ENCODE results near the gene SSBP4.

The SSBP4 gene

DNA sequence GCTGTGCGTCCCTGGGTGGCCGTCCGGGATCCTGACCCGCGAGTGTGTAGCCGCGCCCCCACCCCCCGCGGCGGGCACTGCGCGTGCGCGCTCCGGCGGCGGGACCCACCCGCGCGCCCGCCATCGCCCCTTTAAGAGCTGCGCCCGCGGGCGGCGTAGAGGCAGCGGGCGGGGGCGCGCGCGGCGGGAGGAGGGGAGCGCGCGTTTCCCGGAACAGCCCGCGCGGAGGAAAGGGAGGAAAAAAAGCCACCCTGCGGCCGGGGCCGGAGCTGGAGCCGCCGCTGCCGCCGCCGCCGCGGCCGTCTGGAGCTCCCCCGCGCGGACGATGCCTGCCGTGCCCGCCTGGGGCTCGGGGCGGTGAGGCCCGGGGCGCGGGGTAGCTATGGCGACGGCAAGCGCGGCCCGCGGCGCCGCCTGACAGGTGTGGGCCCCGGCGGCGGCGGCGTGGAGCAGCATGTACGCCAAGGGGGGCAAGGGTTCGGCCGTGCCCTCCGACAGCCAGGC lies at the start of gene SSBP4:
Gene SSBP4 (plus strand): TSS at position 204 of the 504 bp plus-strand sequence. CDS start 251 bp downstream, at position 455.
- no peaks in the 10 kb centered on the region for H4K20me1 ChIP-seq (ENCODE audit: low read depth, low read length)
- no peak for TF ChIP-seq EZH2phosphoT487 (conservative IDR thresholded peaks at IDR 0.05; ENCODE audit: low read length)
- no peak for TF ChIP-seq CTCF (IDR thresholded peaks at IDR 0.05; ENCODE audit: insufficient read depth, low read length, poor library complexity, severe bottlenecking)
- no peak within 1 kb of the TSS for H2AFZ ChIP-seq (ENCODE audit: low read depth, low read length, severe bottlenecking)
- H3K4me2 ChIP-seq (ENCODE audit: low read depth, low read length, poor library complexity, severe bottlenecking) = peak within 1 kb of the TSS; percentile 52
- H3F3A ChIP-seq (ENCODE audit: insufficient read depth) = peaks cover 6% of the 10 kb centered on the region; the same call in 1 of the 2 replicates
- no peaks in the 10 kb centered on the region for H3K79me2 ChIP-seq (ENCODE audit: insufficient read depth, low read length)
- no peaks in the 10 kb centered on the region for H3K9me3 ChIP-seq (ENCODE audit: insufficient read depth, low read length)
- peak within 1 kb of the TSS; percentile 57 for H3K4me3 ChIP-seq (ENCODE audit: insufficient read depth, low read length, poor library complexity, severe bottlenecking)
- peak within 1 kb of the TSS; percentile 54 for H3K9ac ChIP-seq (ENCODE audit: low read length)
- no peaks in the 10 kb centered on the region for H3K9me2 ChIP-seq (replicated peaks; ENCODE audit: insufficient read depth, low read length)
- H3K27me3 ChIP-seq (ENCODE audit: low read length) = no peaks in the 10 kb centered on the region
- H3K27ac ChIP-seq (ENCODE audit: low read depth, low read length) = no peak within 1 kb of the TSS
- no peaks in the 10 kb centered on the region for H3K36me3 ChIP-seq (ENCODE audit: low read length)

- Histone ChIP-seq H3K27me3 (ENCODE audit: low read length) (no peaks in the 10 kb centered on the region), H3K79me2 (ENCODE audit: insufficient read depth, low read length) (no peaks in the 10 kb centered on the region), H2AFZ (ENCODE audit: low read depth, low read length, severe bottlenecking) (no peak overlapping the region), H4K20me1 (ENCODE audit: low read depth, low read length) (no peaks in the 10 kb centered on the region), H3K9me3 (ENCODE audit: insufficient read depth, low read length) (no peaks in the 10 kb centered on the region), H3F3A (ENCODE audit: insufficient read depth) (no peaks in the 10 kb centered on the region), H3K27ac (ENCODE audit: low read depth, low read length) (no peak overlapping the region), H3K36me3 (ENCODE audit: low read length) (no peaks in the 10 kb centered on the region), H3K9me2 (replicated peaks; ENCODE audit: insufficient read depth, low read length) (no peaks in the 10 kb centered on the region), H3K9ac (ENCODE audit: low read length) (no peak overlapping the region), H3K4me3 (ENCODE audit: insufficient read depth, low read length, poor library complexity, severe bottlenecking) (no peak overlapping the region), H3K4me2 (ENCODE audit: low read depth, low read length, poor library complexity, severe bottlenecking) (no peak overlapping the region)
- TF ChIP-seq CTCF (IDR thresholded peaks at IDR 0.05; ENCODE audit: insufficient read depth, low read length, poor library complexity, severe bottlenecking) (no peak), EZH2phosphoT487 (conservative IDR thresholded peaks at IDR 0.05; ENCODE audit: low read length) (no peak)
These were observed 45.7 kb upstream of the SSBP4 start for GRCh38 chr19:18373407-18373891.

- no peak overlapping the region for H2AFZ ChIP-seq (ENCODE audit: low read depth, low read length, severe bottlenecking)
- H3K27me3 ChIP-seq (ENCODE audit: low read length) = no peaks in the 10 kb centered on the region
- H4K20me1 ChIP-seq (ENCODE audit: low read depth, low read length) = no peaks in the 10 kb centered on the region
- no peaks in the 10 kb centered on the region for H3F3A ChIP-seq (ENCODE audit: insufficient read depth)
- H3K27ac ChIP-seq (ENCODE audit: low read depth, low read length) = no peak overlapping the region
- no peaks in the 10 kb centered on the region for H3K9me2 ChIP-seq (replicated peaks; ENCODE audit: insufficient read depth, low read length)
- H3K9ac ChIP-seq (ENCODE audit: low read length) = no peak overlapping the region
- TF ChIP-seq EZH2phosphoT487 (conservative IDR thresholded peaks at IDR 0.05; ENCODE audit: low read length) = no peak
- no peak for TF ChIP-seq CTCF (IDR thresholded peaks at IDR 0.05; ENCODE audit: insufficient read depth, low read length, poor library complexity, severe bottlenecking)
- H3K4me3 ChIP-seq (ENCODE audit: insufficient read depth, low read length, poor library complexity, severe bottlenecking) = no peak overlapping the region
- no peaks in the 10 kb centered on the region for H3K9me3 ChIP-seq (ENCODE audit: insufficient read depth, low read length)
- no peak overlapping the region for H3K4me2 ChIP-seq (ENCODE audit: low read depth, low read length, poor library complexity, severe bottlenecking)
- H3K36me3 ChIP-seq (ENCODE audit: low read length) = no peaks in the 10 kb centered on the region
- no peaks in the 10 kb centered on the region for H3K79me2 ChIP-seq (ENCODE audit: insufficient read depth, low read length)
These were observed 45.1 kb upstream of the SSBP4 start for GRCh38 chr19:18373892-18374629.

Measured in SU-DHL-6 (cell line).